HEK293 (cell line): Measurements from ENCODE around the gene PDLIM1.

ENCODE experiments used
- GLIS1 ChIP-seq: fragments of 450-650 bp; formaldehyde crosslinking; IDR thresholded peaks from 2 replicates; pipeline ENCODE4 v1.5.1; 2016; ENCODE audit warnings: missing biosample characterization, missing genetic modification characterization
- GLIS2 ChIP-seq: fragments of 450-650 bp; formaldehyde crosslinking; IDR thresholded peaks from 2 replicates; pipeline ENCODE4 v1.5.1; 2016; ENCODE audit warnings: missing biosample characterization, missing genetic modification characterization
- HOXA7 ChIP-seq: sonication (generic); formaldehyde crosslinking; IDR thresholded peaks from 2 replicates; pipeline ENCODE4 v1.8.1; 2022; ENCODE audit warnings: missing genetic modification reagents, borderline replicate concordance
- KLF17 ChIP-seq: fragments of 450-650 bp; formaldehyde crosslinking; IDR thresholded peaks from 2 replicates; pipeline ENCODE4 v1.5.1; 2016; ENCODE audit warnings: missing biosample characterization, missing genetic modification characterization
- PATZ1 ChIP-seq: fragments of 450-650 bp; formaldehyde crosslinking; IDR thresholded peaks from 2 replicates; pipeline ENCODE4 v1.5.1; 2016; ENCODE audit warnings: missing biosample characterization, missing genetic modification characterization
- PRDM10 ChIP-seq: fragments of 450-650 bp; formaldehyde crosslinking; IDR thresholded peaks from 2 replicates; pipeline ENCODE4 v1.5.1; 2016; ENCODE audit warnings: missing biosample characterization, missing genetic modification characterization
- SCRT2 ChIP-seq: fragments of 450-650 bp; formaldehyde crosslinking; IDR thresholded peaks from 2 replicates; pipeline ENCODE4 v1.5.1; 2016; ENCODE audit warnings: missing biosample characterization, missing genetic modification characterization
- ZBTB1 ChIP-seq: fragments of 450-650 bp; formaldehyde crosslinking; IDR thresholded peaks from 2 replicates; pipeline ENCODE4 v1.5.1; 2016; ENCODE audit warnings: missing biosample characterization, missing genetic modification characterization
- ZFP37 ChIP-seq: fragments of 450-650 bp; formaldehyde crosslinking; IDR thresholded peaks from 2 replicates; pipeline ENCODE4 v1.5.1; 2016; ENCODE audit warnings: missing biosample characterization, missing genetic modification characterization
- ZNF174 ChIP-seq: fragments of 450-650 bp; formaldehyde crosslinking; IDR thresholded peaks from 2 replicates; pipeline ENCODE4 v1.5.0; 2017; ENCODE audit warnings: missing biosample characterization, mild to moderate bottlenecking, missing genetic modification characterization
- ZNF324 ChIP-seq: fragments of 450-650 bp; formaldehyde crosslinking; IDR thresholded peaks from 2 replicates; pipeline ENCODE4 v1.5.1; 2016; ENCODE audit warnings: missing biosample characterization, missing genetic modification characterization
- ZNF341 ChIP-seq: fragments of 450-650 bp; formaldehyde crosslinking; IDR thresholded peaks from 2 replicates; pipeline ENCODE4; 2016; ENCODE audit warnings: low read depth, missing biosample characterization, missing genetic modification characterization
- ZNF354C ChIP-seq: fragments of 450-650 bp; formaldehyde crosslinking; IDR thresholded peaks from 2 replicates; pipeline ENCODE4 v1.5.1; 2016; ENCODE audit warnings: missing biosample characterization, missing genetic modification characterization, low read depth, borderline replicate concordance
- ZNF394 ChIP-seq: fragments of 450-650 bp; formaldehyde crosslinking; IDR thresholded peaks from 2 replicates; pipeline ENCODE4 v1.5.1; 2016; ENCODE audit warnings: missing biosample characterization, missing genetic modification characterization, mild to moderate bottlenecking, moderate library complexity, borderline replicate concordance
- ZNF398 ChIP-seq: fragments of 450-650 bp; formaldehyde crosslinking; IDR thresholded peaks from 2 replicates; pipeline ENCODE4 v1.5.1; 2017; ENCODE audit warnings: missing biosample characterization, missing genetic modification characterization
- ZNF449 ChIP-seq: fragments of 450-650 bp; formaldehyde crosslinking; IDR thresholded peaks from 2 replicates; pipeline ENCODE4 v1.5.1; 2017; ENCODE audit warnings: missing biosample characterization, mild to moderate bottlenecking, missing genetic modification characterization, moderate library complexity
- ZNF518A ChIP-seq: fragments of 450-650 bp; formaldehyde crosslinking; conservative IDR thresholded peaks from 2 replicates; pipeline ENCODE4 v1.5.1; 2016; ENCODE audit warnings: low read depth, missing biosample characterization, missing genetic modification characterization
- ZNF624 ChIP-seq: fragments of 450-650 bp; formaldehyde crosslinking; IDR thresholded peaks from 2 replicates; pipeline ENCODE4 v1.5.1; 2017; ENCODE audit warnings: missing biosample characterization, missing genetic modification characterization
- ZNF677 ChIP-seq: fragments of 450-650 bp; IDR thresholded peaks from 2 replicates; pipeline ENCODE4 v1.5.0; 2018; ENCODE audit warnings: missing biosample characterization, mild to moderate bottlenecking, missing genetic modification characterization, moderate library complexity
- ZNF707 ChIP-seq: fragments of 450-650 bp; formaldehyde crosslinking; IDR thresholded peaks from 2 replicates; pipeline ENCODE4 v1.5.1; 2016; ENCODE audit warnings: missing biosample characterization, missing genetic modification characterization
- ZNF791 ChIP-seq: fragments of 450-650 bp; formaldehyde crosslinking; IDR thresholded peaks from 2 replicates; pipeline ENCODE4 v1.5.1; 2016; ENCODE audit warnings: missing biosample characterization, missing genetic modification characterization

PDLIM1 gene

GRCh38 chr10:95308389-95309302 is 17.8 kb upstream of the PDLIM1 start (continued):
- TF ChIP-seq ZNF174 (tag by site-specific recombination) (no peak), ZNF518A (tag by site-specific recombination) (peak; percentile 34; the same call in 1 of the 2 replicates), ZNF624 (no peak), ZNF707 (tag by site-specific recombination) (no peak), ZNF398 (peak; percentile 77), ZFP37 (tag by site-specific recombination) (no peak), SCRT2 (tag by site-specific recombination) (no peak), ZNF341 (tag by site-specific recombination) (peak; percentile 43; the same call in 1 of the 2 replicates), ZNF354C (tag by site-specific recombination) (no peak), ZNF394 (tag by site-specific recombination) (peak; percentile 73; the same call in 1 of the 2 replicates), ZNF791 (tag by site-specific recombination) (no peak), GLIS1 (tag by site-specific recombination) (peak; percentile 99), KLF17 (tag by site-specific recombination) (peak; percentile 93), ZNF677 (tag by site-specific recombination) (no peak), ZNF449 (tag by site-specific recombination) (peak; percentile 63), ZBTB1 (0 out of 2 replicates have a peak, but pooled peaks have one; percentile 34), PRDM10 (tag by site-specific recombination) (peak; percentile 90), GLIS2 (tag by site-specific recombination) (peak; percentile 75), PATZ1 (tag by site-specific recombination) (peak; percentile 90), HOXA7 (CRISPR knock-in tag) (no peak), ZNF324 (tag by site-specific recombination) (peak; percentile 44; the same call in 1 of the 2 replicates)
